ENCODE data around the gene SETX.

DNA sequence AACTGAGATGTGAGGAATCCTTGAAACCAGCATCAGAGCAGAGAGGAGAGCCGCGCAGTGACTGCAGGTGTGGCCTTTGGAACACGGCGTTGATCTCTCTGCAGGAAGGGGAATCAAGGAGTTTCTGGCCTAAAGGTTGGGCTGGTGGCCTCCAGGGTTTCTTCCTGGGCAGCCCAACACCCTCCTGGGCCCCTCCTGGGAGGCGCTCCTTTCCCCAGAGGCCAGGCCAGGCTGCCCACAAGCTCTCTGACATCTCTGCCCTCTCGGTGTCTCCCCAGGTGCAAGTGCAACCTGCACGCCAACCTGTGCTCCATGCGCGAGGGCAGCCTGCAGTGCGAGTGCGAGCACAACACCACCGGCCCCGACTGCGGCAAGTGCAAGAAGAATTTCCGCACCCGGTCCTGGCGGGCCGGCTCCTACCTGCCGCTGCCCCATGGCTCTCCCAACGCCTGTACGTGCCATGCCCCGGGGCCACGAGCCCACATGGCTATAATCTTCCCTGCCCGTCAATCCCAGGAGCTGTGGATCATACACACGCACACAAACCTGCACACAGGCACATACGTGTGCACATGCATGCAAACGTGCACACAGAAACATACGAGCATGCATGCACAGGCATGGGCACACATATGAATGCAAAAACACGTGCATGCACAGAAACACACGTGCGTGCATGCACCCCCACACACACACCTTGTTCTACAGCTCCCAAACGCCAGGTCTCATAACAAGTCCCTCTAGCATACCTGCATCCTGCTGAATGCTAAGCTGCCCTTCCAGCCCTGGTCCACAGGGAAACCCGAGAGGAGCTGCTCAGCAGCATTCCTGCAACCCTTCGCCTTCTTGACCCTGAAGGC is 128.0 kb downstream of the SETX start:
- TF ChIP-seq ZNF660 (tag by site-specific recombination; IDR thresholded peaks at IDR 0.05) (no peak), PRDM1 (tag by site-specific recombination; IDR thresholded peaks at IDR 0.05) (no peak), ZNF24 (tag by site-specific recombination; IDR thresholded peaks at IDR 0.05) (no peak), RBAK (tag by site-specific recombination; IDR thresholded peaks at IDR 0.05) (no peak), BCL11A (tag by site-specific recombination; IDR thresholded peaks at IDR 0.05; ENCODE audit: low read depth) (no peak), YY1 (tag by site-specific recombination; IDR thresholded peaks at IDR 0.05) (no peak), ZNF184 (tag by site-specific recombination; IDR thresholded peaks at IDR 0.05) (no peak), HOXC10 (CRISPR knock-in tag; IDR thresholded peaks at IDR 0.05) (no peak), ZNF239 (tag by site-specific recombination; IDR thresholded peaks at IDR 0.05) (no peak), ZNF626 (tag by site-specific recombination; IDR thresholded peaks at IDR 0.05) (no peak), ZBTB44 (tag by site-specific recombination; IDR thresholded peaks at IDR 0.05) (no peak), ZNF747 (tag by site-specific recombination; IDR thresholded peaks at IDR 0.05) (no peak)
- TF ChIP-seq, protein P1, sequence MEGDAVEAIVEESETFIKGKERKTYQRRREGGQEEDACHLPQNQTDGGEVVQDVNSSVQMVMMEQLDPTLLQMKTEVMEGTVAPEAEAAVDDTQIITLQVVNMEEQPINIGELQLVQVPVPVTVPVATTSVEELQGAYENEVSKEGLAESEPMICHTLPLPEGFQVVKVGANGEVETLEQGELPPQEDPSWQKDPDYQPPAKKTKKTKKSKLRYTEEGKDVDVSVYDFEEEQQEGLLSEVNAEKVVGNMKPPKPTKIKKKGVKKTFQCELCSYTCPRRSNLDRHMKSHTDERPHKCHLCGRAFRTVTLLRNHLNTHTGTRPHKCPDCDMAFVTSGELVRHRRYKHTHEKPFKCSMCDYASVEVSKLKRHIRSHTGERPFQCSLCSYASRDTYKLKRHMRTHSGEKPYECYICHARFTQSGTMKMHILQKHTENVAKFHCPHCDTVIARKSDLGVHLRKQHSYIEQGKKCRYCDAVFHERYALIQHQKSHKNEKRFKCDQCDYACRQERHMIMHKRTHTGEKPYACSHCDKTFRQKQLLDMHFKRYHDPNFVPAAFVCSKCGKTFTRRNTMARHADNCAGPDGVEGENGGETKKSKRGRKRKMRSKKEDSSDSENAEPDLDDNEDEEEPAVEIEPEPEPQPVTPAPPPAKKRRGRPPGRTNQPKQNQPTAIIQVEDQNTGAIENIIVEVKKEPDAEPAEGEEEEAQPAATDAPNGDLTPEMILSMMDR (tag by site-specific recombination; IDR thresholded peaks at IDR 0.05): no peak

All from HEK293 (cell line).